ENCODE measurements around the gene GAPVD1. TPM values are rescaled to one million over a fixed set of nuclear protein-coding genes. Genes with fewer than 3 reads are reported as not detected.

Gene GAPVD1
- total and polyA plus RNA-seq, 2 of the 8 experiments (the other 6 are each of a cell fraction or from before 2014, with no cell fraction given): 5.5 to 40.5 TPM

DNA sequence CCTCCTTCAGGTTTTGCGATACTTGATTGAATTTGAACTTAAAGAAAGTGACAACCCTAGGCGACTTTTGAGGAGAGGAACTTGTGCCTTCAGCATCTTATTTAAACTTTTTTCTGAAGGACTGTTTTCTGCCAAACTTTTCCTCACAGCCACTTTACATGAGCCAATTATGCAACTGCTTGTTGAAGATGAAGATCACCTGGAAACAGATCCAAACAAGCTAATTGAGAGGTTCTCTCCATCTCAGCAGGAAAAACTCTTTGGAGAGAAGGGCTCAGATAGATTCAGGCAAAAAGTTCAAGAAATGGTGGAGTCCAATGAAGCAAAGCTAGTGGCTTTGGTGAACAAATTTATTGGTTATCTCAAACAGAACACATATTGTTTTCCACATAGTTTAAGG, 40.6 kb downstream of the GAPVD1 start (continued):
- no peak for TF ChIP-seq EZH2 (IDR thresholded peaks at IDR 0.05; ENCODE audit: low read depth, low read length, severe bottlenecking)
